Measurements from ENCODE around the gene LDLRAD4. TPM values are rescaled to one million over a fixed set of nuclear protein-coding genes. Genes with fewer than 3 reads are reported as not detected.
"Not testable (repeated sequence)": the region's sequence is repeated elsewhere in the genome, so short reads cannot be mapped to it uniquely, and the experiment has no call there.

The LDLRAD4 gene
- total RNA-seq, 1 experiment from 2014 or later: 1.7 TPM

- DNase-seq (ENCODE audit: low spot score): no peak
Measured at GRCh38 chr18:13483316-13484270, 265.0 kb downstream of the LDLRAD4 start.

GRCh38 chr18:13485182-13485581 is 266.6 kb downstream of the LDLRAD4 start:
- DNase-seq (ENCODE audit: low spot score): no peak

GRCh38 chr18:13485604-13486003 is 267.0 kb downstream of the LDLRAD4 start:
- DNase-seq (ENCODE audit: low spot score): no peak

DNA sequence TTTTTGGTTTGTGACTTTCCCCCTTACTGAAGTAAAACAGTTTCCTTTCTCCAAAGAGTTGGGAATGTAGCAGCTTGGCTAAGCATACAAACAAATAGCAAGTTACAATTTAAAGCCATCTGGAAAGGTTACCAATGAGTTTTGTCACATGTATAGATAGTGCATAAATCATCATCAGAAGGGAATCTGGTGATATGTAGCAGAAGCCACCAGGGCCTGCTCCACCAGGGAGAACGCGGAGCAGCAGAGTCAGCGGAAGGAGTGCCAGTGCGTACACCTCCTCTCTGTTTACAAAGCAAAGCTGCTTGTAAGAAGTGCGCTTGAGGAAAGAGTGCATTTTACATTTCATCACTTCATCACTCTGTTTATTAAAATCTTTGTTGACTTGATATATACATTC is 267.7 kb downstream of the LDLRAD4 start:
- DNase-seq (ENCODE audit: low spot score): no peak

GRCh38 chr18:13486686-13487085 is 268.1 kb downstream of the LDLRAD4 start:
- DNase-seq (ENCODE audit: low spot score): no peak

DNA sequence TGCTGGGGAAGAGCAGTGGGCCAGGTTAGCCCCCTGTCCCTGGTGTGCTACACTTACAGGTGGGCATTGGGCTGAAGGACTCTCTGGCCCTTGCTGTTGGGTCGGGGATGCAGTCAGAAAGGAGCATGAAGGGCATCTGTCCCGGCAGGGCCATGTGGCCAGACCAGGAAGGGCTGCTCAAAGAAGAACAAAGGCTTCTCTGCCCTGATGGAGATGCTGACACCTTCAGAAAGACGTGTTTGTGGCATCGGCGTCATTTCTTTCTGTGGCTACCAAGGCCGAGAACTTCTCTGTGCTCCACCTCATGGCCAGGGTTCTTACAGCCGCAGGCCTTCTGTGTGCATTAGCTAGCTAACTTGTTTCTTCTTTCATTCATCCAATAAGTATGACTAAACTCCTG is 268.7 kb downstream of the LDLRAD4 start:
- DNase-seq (ENCODE audit: low spot score): no peak

GRCh38 chr18:13488281-13488929 is 269.8 kb downstream of the LDLRAD4 start:
- no peak for DNase-seq (ENCODE audit: low spot score)

DNA sequence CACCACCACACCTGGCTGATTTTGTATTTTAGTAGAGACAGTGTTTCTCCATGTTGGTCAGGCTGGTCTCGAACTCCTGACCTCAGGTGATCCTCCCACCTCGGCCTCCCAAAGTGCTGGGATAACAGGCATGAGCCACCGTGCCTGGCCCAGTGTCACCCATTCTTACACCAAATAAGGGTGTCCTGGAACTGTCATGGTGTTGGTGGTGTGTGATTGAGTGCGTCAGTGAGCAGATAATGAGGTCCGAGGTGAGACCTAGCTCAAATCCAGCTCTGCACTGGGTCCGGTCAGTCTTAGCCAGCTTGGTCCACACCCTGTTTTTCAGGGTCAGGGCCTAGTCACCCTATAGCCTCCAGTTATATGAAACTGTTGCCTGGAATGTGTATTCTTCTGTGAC is 270.7 kb downstream of the LDLRAD4 start:
- not testable (repeated sequence) for DNase-seq (ENCODE audit: low spot score)

GRCh38 chr18:13491138-13491537 is 272.6 kb downstream of the LDLRAD4 start:
- DNase-seq (ENCODE audit: low spot score): no peak

GRCh38 chr18:13492314-13492713 is 273.8 kb downstream of the LDLRAD4 start:
- DNase-seq (ENCODE audit: low spot score): no peak

- DNase-seq (ENCODE audit: low spot score): no peak
Measured at GRCh38 chr18:13493079-13493478, 274.5 kb downstream of the LDLRAD4 start.

DNA sequence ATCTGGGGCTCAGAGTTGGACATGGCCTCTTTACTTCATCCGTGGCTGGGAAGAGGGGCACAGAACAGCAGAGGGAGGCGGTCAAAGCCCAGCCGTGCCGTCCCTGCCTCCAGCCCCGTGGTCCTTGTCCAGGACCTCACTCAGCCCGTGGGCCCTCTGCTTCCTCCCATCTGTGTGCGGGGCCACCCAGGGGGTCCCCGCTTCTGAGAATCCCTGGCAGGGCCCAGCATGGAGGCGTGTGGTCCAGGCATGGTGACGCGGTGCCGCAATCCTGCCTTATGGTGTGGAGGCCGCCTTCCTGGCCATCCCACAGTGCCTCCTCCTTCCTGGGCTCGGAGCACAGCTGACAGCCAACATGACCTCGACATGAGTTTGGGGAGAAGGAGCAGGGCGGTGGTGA is 275.2 kb downstream of the LDLRAD4 start:
- DNase-seq (ENCODE audit: low spot score): no peak

- DNase-seq (ENCODE audit: low spot score): no peak
Measured at GRCh38 chr18:13494871-13495445, 276.4 kb downstream of the LDLRAD4 start.

DNA sequence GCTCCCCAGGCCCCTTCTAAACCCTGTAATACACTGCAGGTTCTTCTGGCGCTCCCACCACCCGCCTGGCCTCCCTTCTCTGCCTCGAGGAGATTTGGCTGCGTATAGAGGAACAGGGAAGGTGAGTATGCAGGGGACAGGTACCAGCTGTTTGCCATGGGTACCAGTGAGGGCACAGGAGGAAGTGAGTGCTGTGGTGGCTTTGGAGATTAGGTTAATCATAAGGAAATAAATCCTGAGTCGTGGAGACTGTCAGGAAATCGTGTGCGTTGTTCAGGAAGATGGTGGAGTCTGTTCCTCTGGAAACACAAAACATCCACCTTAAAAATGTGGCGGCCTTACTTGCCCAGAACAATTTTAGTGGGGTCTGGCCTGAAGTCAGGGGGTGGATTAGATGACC is 277.4 kb downstream of the LDLRAD4 start:
- DNase-seq (ENCODE audit: low spot score): no peak

GRCh38 chr18:13496691-13497281 is 278.2 kb downstream of the LDLRAD4 start:
- no peak for DNase-seq (ENCODE audit: low spot score)

DNA sequence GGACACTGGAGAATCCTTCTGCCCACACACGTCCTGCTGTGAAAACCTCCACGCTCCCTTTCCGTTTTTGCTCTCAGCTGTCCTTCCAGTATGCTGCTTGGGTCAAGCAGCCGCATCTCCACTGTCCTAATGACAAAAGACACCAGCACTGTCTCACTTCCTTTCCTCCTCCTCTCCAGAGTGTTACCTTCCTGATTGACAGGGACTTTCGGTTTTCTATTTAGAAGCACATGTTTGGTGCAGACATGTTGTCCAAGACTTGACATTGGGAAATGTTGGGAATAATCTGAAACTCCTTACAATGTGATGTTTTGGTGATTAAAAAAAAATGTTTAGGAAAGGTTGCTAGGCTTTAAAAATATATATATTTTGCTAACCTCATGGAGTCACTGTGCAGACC is 281.2 kb downstream of the LDLRAD4 start:
- DNase-seq (ENCODE audit: low spot score): no peak

DNA sequence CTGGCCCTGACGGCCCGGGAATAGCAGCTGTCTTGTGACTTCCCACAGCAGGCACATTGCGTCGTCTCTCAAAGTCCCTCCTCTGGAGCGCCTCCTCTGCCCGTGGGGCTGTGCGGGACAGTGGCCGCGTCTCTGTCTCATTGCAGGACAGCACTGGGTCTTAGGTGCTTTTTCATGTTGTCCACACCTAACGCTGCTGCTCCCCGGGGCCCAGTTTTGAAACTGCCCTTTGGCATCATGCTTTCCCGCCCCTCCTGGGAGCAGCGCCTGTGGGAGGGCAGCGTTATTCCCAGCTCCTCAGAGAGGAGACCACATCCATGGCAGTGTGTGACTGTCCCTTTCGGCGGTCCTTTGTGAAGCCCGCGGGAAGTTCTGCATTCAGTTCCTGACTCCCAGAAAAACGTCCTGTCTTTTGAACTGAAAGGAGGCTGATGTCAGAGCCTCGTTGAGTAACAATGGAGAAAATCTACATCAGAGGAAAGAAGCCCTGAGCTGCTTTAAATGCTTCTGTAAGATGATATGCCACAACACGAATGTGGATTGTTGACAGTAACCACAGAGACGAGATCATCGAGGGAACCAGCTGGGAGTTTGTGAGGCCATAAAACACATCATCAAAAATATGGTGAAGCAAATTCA is 281.8 kb downstream of the LDLRAD4 start:
- DNase-seq (ENCODE audit: low spot score): no peak

GRCh38 chr18:13500869-13501542 is 282.4 kb downstream of the LDLRAD4 start:
- no peak for DNase-seq (ENCODE audit: low spot score)

DNA sequence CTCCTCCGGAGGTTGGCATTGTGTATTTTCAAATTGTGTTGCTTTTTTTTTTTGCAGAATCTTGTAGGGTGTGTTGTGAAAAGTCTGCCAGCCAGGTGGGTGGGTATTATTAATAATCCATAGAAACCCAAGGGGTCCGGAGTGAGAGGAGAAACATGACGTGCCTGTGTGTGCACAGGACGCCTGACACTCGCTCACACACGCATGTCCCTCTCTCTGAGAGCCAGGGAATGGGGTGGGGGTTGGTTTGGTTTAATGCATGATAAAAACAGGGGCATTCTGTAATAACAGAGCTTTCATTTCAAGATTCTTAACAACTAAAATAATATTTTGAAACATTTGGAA is 283.0 kb downstream of the LDLRAD4 start:
- DNase-seq (ENCODE audit: low spot score): no peak

- no peak for DNase-seq (ENCODE audit: low spot score)
Measured at GRCh38 chr18:13501891-13502290, 283.3 kb downstream of the LDLRAD4 start.

DNA sequence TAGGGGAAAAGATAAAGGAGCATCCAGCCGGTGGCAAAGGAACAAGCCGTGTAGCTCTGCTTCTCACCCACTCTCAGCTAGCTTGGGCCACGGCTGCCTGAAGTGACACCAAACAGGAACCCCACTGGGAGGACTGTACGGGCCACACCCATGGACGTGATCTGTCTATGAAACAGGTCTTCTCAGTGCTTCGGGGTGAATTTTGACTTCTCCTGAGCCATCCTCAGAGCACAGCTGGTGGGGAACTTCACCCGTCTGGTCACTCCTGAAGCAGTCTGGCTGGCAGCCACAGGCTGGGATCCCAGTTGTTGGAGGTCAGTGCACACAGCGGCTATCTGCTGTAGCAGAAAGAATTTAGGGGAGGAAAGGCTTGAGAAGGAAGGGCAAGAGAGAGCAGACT is 284.0 kb downstream of the LDLRAD4 start:
- DNase-seq (ENCODE audit: low spot score): no peak
